SK-MEL-5 (cell line): ENCODE data around the gene PRDM15. TPM values are rescaled to one million over a fixed set of nuclear protein-coding genes. Genes with fewer than 3 reads are reported as not detected.

Source experiments
- DNase-seq: peaks from one replicate; pipeline ENCODE4 v3.0.0-alpha.2; 2016; ENCODE audit warnings: low read depth, low spot score
- in situ Hi-C: cut with HindIII; loops from 2 replicates; pipeline ENCODE4 v1.10.0; 2016; ENCODE audit warnings: low sequenced_read_pairs, high pct_unique_total_duplicates, low pct_unique_long_range_greater_than_20kb
- total RNA-seq: library from RNA; depleted of rRNA; stranded (reverse); fragments of >200 nt; shearing (Covaris generic); gene quantifications from 2 replicates; pipeline ENCODE4 v1.2.3, GENCODE V29; 2014

Gene PRDM15
- total RNA-seq, 1 experiment from 2014 or later, result 3.6 TPM

DNA sequence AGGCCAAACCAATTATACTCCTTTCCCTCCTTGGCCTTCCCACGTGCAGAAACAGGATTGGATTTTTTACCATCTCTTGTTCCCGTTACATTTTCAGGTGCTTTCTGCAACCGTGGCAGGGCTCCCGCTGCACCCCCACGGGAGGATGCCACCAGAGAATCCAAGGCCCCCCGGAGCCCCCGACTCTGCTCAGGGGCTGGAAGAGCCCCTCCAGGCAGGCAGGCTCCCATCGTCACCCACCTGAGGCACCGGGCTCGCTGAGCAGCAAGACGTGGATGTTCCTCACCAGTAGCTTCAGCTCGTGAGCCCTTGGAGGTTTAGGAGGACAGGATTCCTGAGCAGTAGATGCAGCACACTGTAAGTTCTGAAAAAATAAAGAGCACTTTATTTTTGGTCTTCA is 35.2 kb upstream of the PRDM15 start:
- in situ Hi-C loops, result no loop called here
- no peak for DNase-seq

DNA sequence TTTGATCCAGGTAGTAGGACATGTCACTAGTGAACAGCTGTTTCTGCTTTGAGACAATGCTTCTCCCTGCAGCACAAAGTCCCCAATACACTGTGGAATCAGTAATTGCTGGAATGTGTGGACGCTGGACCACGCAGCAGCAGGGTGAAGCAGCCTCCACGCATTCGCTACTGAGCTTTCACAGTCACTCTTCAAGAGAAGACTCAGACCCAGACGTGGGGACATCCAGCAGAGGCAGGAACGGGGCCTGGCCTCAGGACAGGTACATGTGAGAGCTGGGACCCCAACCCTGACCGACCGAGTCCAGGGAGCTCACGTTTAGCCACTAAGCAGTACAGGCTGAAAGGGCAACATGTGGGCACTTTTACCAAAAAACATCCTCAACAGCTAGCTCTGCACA is 34.1 kb upstream of the PRDM15 start:
- in situ Hi-C loops, result no loop called here
- no peak for DNase-seq

DNA sequence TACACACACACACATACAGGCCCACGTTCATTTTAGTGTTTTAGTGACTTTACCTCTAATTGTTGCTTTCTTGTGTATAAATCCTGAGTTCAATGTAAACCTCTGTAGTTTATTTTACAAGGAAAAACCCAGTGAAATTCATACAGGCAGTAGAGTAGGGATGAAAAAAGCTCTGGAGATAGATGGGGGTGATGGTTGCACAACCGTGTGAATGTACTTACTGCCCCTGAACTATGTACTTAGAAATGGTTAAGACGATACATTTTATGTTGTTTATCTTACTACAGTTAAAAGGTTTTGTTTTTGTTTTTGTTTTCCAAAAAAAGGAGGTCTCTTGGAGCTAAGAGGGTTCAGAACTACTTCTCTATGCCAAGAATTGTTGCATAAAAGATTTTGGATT is 29.7 kb upstream of the PRDM15 start:
- in situ Hi-C loops, result no loop called here
- DNase-seq, result no peak

DNA sequence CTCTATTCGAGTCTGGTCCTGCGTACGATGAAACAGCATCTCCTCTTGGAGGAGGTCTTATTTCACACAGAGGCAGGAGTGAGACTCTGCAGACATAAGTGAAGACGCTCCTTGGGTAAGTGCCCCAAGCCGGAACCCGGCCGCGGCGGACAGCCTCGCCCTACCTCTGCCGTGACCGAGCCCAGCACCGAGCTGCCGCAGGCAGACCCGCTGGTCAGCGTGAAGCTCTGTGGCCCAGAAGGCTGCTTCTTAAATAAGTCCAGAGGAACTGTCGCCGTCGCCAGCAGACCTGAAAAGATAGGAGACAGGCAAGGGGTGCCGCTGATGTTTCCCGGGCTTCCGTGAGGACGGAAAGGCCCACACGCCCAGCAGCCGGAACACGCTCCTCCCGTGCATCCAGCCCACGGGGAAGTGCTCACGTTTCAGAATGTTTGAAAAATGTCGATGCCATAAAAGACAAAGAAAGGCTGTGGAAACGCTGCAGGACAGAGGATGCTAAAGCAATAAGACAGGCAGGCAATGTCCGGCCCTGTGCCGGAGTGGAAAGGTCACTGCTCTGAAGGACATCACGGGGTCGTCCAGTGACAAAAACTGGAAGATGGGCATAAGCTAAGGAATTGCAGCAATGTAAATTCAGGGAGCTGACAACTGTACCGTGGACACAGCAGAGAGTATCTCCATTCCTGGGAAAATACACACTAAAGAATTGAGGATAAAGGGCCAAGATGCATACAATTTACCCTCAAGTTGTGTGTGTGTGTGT is 28.5 kb upstream of the PRDM15 start:
- DNase-seq, result no peak
- in situ Hi-C loops, result no loop called here

DNA sequence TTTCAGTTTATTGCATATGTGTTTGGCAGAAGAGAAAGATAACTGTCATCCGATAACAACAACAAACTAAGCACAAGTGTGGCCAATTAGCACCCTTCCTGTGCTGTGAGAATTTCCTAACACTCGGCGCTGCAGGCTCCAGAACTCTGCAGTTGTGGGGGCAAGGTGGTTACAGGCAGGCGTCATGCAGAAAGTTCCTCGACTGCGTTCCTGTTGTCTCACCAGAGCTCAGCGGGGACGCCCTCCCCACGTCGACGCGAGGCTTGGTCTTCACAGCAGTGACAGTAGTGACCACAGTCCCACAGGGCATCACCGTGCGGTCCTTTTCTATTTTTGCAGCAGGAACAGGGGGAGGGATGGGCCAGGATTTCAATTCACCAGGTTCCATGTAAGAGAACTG is 27.6 kb upstream of the PRDM15 start:
- in situ Hi-C loops, result no loop called here
- no peak for DNase-seq

DNA sequence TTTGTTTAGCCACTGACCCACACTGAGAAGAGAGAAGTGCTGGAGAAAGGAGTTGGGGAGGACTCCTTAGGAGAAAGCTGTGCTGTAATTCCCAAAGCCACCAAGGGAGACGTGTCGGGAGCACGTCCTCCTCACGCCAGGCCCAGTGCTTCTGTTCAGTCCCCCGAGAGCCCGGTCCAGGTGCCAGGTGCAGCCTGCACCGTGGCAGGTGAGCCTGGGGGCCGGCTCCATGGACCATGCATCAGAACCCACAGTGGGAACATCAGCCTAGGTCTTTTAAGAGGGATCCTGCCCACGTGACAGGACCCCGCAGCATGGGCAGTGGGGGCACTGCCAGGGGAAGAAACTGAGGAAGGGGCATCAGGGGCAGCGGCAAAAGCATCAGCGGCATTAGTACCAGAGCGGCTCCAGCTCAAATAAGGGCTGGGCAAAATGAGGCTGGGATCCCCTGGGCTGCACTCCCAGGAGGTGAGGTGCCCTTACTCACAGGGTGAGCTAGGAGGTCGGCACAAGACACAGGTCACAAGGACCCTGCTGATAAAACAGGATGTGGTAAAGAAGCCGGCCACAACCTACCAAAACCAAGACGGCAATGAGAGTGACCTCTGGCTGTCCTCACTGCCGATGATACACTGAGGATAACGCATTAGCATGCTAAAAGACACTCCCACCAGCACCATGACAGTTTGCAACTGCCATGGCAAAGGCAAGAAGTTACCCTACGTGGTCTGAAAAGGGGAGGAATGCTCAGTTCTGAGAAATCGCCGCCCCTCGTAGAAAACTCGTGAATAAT is 24.6 kb upstream of the PRDM15 start:
- DNase-seq, result no peak
- in situ Hi-C loops, result no loop called here

DNA sequence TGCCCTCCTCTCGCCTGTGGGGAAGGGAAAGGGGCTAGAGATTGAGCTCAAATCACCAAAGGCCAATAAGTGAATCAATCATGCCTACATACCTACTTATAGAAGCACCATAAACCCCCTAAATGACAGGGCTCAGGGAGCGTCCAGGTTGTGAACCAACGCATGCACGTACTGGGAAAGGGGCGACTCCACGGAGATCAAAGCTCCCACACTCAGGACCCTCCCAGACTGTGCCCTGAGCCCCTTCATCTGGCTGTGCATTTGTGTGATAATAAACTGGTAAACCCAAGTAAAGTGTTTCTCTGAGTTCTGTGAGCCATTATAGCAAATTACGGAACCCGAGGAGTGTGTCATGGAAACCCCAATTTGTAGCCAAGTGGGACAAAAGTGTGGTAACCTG is 23.8 kb upstream of the PRDM15 start:
- in situ Hi-C loops, result no loop called here

DNA sequence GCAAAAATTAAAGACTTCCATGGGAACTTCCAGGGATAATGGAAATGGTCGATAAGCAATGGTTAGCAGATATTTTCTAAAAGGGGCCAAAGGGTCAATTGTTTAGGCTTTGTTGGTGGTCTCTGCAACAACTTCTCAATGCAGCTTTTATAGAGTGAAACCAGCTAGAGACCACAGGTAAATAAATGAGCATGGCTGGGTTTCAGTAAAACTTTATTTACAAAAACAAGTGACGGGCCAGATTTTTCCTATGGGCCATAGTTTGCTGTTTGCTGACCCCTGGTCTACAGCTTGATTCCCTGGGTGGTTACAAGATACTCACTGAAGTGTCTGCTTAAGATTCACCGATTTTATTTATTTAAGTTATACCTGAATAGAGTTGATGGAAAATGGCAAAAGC is 22.6 kb upstream of the PRDM15 start:
- in situ Hi-C loops, result no loop called here

More for the DNA sequence above, 23.8 kb upstream of the PRDM15 start:
- DNase-seq, result no peak

DNA sequence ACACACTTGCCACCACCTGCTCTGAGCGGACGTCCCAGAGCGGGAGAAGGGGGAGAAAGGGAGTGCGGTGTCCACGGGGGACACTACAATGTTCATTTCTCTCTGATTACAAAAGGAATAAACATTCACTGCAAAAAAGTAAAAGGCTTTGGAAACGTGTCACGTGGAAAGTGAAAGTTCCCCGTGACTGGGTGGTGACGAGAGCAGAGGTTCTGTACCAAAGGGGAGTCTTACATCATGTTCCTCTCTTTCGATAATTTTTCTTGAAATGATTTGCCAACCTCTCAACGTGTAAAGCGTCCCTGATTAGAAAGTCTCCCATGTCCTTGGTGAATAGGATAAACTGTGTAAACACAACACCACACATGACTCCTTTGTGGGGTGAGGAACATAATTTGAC is 22.0 kb upstream of the PRDM15 start:
- DNase-seq, result no peak
- in situ Hi-C loops, result no loop called here

More for the DNA sequence above, 22.6 kb upstream of the PRDM15 start:
- DNase-seq, result no peak

DNA sequence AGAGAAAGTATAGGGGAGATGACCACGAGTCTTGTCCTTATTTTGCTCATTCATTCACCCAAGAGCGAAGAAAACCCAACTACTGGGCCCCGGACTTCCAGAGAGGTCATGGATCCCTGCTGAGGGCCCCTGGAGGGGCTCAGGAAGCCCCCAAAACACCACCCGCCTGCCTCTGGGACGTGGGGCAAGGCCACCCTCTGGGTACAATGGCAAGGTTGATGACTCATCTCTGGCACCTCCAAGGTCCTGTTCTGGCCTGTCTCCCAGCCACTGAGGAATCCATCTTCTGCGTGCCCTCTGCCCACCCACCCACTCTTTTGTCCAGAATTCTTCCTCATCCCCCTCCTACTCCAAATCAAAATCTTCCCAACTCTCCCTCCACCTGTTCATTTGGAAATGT is 21.3 kb upstream of the PRDM15 start:
- in situ Hi-C loops, result no loop called here
- no peak for DNase-seq

DNA sequence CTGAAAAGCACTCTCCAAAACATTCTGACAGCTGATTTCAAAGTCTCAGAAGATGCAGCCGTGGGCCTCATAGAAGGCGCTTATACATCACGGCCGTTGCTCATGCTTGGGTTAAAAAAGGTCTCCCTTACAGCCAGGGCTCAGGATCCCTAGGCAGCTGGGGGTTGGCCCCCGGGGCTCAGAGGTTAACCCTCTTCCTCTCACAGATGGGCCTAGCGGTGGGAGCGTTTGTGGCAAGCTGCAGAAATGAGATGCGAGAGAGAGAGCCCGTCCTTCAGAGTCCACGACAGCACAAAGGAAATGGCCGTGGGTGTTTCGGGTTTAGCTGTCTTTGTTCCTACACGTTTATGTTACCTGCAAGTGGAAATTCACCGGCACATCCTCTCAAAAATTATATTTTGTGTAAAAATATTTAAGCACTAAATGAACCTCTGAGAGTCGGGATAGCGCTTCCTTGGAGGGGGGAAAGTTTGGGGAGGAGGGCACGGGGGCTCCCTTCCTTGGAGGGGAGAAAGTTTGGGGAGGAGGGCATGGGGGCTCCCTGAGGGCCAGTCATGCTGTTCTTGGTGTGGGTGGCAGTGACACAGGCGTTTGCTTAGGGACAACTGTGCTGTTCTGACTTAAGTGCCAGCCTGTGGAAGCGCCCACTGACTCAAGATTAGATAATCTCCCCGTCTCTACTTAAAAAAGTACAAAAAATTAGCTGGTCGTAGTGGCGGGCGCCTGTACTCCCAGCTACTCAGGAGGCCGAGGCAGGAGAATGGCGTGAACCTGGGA is 20.5 kb upstream of the PRDM15 start:
- in situ Hi-C loops, result no loop called here
- DNase-seq, result no peak

DNA sequence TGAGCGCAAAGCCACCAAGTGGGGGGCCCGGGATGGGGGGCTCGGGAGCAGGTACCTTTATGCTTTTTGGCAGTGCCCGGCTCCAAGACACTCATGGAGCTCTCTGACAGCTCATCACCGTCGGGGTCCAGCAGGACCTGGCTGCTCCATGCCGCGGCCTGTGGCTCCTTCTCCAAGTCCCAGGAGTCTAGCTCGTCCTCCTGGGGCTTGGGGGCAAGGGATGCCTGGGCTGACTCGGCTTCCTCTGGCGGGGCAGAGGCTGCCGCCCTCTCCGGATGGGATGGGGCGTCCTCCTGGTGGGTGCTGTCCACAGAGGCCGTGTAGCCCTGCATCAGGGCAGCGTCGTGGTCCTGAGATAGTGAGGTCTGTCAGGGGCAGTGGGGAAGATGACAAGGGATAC is 19.9 kb upstream of the PRDM15 start:
- in situ Hi-C loops, result no loop called here
- no peak for DNase-seq

DNA sequence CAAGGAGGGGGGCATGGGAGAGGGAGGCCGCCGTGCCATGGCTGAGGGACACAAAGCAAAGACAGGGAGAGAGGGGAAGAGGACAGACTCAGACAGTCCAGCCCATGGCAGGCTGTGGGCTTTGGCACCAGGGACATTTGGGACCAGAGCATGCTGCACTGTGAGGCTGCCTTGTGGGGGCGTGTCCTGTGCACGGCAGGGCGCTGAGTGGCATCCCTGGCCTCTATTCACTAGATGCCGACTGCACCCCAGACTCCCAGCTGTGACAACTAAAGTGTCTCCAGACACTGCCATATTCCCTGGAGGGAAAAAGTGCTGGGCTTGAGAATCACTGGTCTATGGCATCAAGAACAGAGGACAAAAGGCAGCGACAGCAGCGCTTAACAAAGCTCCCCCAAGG is 18.6 kb upstream of the PRDM15 start:
- no peak for DNase-seq
- in situ Hi-C loops, result no loop called here

DNA sequence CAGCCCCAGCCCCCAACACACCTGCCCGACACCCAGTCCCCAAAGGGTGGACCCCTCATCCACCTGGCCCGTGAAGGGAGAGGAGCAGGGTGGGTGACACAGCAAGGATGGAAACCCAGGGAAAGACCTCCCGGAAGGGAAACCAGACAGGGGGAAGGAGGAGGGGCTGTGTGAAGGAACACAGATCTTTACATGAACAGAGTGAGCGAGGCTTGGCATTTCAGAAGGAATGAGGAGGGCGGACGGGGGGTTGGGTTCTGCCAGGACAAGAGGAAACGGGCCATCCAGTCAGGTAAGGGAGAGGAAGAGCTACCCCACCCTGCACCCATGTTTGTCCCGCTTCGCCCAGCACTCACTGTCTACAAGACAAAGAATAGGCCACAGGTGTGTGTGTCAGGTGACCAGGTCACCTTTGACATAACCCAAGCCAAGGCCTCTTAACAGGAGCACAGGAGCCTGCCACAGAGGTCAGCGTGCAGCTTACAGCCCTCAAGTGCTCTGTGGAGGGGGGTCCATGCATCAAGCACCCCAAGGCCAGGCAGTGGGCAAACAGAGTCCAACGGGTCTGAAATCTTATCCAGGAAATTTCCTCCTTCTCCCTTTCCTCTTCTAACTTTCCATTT is 18.0 kb upstream of the PRDM15 start:
- in situ Hi-C loops, result no loop called here
- DNase-seq, result no peak

DNA sequence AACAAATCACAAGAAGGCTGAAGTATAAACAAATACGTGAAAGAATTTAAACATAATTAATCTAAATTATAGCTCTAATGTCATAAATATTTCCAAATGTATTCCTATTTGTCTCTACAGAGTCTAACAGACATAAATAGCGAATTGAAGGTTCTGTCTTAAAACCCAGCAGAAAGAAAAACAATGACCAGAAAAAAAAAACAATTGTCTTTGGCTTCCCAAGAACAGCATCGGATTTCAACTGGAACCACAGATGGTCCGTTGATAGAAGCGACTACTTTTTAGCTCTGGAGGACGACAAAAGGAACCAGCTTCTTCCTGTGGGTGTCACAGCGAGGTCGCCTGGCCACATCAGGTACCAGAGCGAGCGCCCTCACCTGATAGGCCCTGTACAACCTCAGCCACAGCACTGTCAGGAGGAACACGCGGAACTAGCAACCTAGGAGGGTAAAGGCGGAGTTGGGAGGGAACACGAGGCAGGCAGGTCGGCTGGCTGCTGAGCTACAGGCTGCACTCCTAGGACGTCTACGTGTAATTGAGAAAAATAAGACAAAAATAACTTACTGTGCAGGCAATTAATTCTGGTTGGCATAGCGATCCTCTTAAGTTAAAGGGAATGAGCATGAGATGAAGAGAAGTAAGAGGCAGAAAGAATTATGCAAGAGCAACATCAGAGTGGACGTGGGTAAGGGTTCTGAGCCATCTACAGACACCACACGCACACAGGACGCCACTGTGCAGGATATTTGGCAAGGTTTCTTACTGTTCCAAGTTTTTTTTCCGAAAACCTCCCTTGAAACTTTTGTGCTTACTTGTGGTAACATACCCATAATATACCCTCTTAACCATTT is 16.7 kb upstream of the PRDM15 start:
- in situ Hi-C loops, result no loop called here
- DNase-seq, result no peak

DNA sequence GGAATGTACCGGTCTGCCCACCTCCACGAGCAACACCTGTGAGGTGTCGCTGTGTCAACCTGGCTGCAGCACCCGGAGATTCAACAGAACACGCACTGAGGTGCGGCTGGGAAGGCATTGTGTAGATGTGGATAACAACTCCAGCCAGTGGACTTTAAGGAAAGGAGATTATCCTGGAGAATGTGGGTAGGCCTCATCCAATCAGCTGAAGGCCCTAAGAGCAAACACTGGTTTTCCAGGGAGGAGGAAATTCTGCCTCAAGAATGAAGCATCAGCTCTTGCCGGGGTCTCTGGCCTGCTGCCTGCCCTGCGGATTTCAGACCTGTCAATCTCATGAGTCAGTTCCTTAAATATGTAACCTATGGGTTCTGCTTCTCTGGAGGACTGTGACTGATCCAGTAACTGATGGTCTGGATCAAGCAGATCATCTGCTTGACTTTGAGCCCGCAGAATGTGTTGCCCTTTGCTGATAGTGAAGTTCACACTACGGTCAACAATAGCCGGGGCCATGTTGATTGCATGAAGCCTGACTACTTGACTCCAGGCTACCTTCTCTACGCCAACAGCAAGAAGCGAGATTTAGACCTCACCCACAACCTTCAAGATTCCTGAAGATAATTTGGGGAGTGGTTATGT is 15.9 kb upstream of the PRDM15 start:
- in situ Hi-C loops, result no loop called here
- DNase-seq, result no peak

DNA sequence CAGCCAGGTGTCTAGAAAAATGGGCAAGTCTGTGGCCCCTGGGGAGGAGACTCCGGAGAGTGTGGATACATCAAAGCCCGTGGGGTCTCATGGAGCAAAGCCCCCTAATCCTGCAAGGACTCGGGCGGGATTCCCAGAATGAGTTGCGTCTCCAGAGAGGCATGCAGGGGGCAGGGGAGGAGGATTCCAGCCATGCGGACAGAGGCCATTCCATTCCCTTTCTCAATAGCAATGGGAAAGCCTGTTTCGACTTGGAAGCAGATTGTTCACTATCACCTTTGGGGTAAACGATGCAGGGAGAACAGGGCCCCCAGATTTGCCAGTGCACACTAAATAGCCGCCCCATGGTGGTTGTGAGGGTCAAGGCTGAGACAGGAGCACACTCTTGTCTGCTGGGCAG is 15.4 kb upstream of the PRDM15 start:
- in situ Hi-C loops, result no loop called here
- DNase-seq, result no peak
